ENCODE measurements around the gene AURKB. TPM values are rescaled to one million over a fixed set of nuclear protein-coding genes. Genes with fewer than 3 reads are reported as not detected.
"Not testable (repeated sequence)": the region's sequence is repeated elsewhere in the genome, so short reads cannot be mapped to it uniquely, and the experiment has no call there.

AURKB gene
- total RNA-seq, 2 donors from 2014 or later, result 1.4 to 1.5 TPM

DNA sequence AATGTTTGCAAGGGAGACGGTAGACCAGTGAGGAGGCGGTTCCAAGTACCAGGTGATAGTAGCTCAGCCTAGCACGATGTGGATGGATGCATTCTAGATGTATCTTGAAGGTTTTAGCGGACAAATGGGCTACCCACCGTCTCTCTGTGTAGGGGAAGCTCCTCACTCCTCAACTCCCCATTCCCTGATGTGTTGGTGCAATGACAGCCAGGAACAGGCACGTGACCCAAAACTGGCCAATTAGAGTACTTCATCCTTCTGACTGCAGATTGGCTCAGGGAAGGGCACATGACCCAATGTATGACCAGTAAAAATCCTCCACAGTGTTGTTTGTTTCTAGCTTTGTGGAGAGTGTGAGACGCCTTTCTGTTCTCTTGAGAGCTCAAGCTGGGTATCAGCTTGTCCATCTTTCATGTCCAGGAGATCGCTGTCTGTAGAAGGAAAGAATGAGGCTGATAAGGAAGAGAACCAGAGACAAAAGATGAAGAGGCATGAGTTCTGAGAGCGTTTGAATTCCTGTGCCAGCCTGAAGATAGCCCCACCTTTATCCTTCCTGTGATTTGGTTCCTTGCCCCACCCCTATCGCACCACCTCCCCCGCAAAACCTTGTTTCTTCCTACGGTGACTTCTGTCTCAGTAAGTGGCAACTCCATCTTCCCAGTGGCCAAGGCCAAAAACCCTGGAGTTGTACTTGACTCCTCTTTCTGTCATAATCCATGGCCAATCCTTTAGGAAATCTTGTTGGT, 18.1 kb downstream of the AURKB start:
- peak; percentile 40 to 60 for ATAC-seq
- intact Hi-C loops (cut with DNase I), result no loop called here
- peak; percentile 84 for DNase-seq

DNA sequence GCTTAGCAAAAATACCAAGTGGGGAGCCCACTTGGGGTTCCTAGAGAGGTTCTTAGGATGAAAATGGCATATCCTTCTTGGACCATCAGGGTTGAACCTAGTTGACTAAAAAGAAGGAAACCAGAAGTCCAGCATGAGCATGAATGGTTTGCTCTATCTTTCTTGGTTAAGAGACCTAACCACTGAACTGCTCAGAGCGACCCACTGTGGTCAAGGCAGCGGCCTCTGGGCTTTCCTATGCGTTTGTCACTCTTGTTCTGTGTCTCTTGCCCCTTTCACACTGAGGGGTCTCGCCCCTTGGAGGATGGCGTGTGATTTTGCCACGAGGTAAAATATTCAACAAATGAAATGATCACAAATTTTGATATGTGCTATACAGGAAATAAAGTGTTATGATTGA, 19.9 kb downstream of the AURKB start:
- intact Hi-C loops (cut with DNase I), result no loop called here
- ATAC-seq (no peak), DNase-seq (no peak)

DNA sequence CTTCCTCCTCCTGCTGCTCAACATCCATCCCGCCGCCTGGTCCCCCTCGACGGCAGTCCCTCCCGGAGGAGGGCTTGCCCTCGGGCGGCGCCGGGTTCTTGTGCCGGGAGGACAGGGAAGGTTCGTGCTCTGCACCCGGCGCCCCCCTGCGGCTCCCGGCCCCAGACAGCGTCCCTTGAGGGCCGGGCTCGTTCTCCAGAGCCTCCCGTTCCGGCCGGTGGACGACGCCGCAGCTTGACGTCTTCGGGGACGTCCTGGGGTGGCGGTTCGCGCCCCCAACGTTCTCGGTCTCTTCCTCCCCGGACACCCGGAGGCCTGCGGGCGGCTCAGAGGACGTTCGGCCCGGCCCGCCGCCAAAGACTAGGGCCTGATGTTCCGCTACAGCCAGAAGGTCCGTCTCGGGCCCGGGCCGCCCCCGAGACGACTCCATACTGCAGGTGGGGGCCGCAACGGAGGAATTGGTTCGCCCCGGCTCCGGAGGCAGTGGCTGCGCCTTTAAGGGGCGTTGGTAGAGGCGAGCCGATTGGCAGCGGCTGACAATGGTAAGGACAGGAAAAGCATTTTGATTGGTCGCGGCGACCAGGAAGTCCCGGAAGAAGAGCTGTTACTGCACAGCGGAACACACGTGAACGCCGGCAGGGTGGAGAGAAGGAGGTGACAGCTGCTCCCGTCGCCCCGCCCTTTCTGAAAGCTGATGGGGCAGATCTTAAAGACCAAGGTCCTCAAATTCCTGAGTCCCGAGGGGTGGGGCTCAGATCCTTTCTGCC, 20.5 kb downstream of the AURKB start, which contains the start of gene BORCS6:
BORCS6 (minus strand) TSS at position 470 of the 767 bp plus-strand sequence; CDS start at position 430, 40 bp downstream.
- DNase-seq, result peak; percentile 98
- intact Hi-C loops (cut with DNase I), result no loop called here
- ATAC-seq, result peak; percentile 70 to 71

DNA sequence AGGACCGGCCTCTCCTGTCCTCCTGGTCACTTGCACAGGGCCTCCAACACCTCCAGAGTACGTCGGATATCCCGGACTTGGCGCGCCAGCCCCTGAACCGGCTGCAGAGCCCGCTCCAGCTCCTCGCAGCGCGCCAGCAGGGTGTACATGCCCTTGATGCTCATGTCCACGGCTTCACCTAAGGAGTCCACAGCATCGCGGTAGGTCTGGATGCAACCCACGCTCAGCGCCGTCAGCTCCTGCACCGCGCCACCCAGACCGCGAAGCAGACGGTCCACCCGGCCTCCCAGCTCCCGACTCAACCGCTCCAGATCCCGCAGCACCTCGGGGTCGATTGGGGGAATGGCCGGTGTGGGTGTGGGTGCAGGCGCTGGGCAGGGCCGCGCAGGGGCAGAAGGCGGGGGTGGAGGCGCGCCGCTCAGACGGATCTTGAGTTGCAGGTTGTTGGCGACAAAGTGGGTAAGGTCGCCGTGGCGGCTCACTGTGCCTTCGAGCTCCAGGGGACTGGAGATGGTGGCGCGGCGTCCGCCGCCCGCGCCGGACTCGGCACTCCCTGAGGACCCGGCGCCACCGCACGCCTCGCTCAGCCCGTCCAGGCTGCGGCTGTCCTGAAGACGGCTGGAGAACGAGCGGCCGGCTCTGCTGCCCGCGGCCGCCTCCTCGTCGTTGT, 21.2 kb downstream of the AURKB start:
- ATAC-seq, result no peak
- DNase-seq, result peak; percentile 38
- intact Hi-C loops (cut with DNase I), result no loop called here

DNA sequence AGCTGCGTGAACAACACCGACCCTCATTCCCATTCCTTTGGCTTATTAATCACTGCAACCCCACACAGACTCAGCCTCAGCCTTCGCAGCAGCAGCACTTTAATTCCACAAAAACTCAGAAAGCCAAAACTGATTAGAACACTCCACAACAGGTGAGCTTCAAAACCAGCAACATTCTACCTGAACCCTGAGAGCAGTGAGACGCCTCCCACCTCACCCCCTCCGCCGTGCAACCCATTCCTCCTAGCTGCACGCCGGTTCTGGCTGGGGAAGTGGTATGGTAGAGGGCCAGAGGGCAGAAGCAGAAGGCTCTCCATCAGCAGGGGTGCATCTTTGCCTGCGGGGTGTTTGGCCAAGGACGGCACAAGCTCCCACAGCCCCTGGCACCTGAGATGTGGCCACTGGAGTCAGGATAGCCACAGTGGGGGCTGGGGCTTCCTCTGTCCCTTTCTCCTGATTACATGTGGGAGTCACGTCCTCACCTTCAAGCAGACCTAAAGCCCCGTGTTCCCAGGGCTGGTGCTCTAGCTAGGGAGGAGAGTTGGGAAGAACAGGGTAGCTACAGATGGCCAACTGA, 22.0 kb downstream of the AURKB start:
- no peak for DNase-seq
- ATAC-seq, result no peak
- intact Hi-C loops (cut with DNase I), result no loop called here

DNA sequence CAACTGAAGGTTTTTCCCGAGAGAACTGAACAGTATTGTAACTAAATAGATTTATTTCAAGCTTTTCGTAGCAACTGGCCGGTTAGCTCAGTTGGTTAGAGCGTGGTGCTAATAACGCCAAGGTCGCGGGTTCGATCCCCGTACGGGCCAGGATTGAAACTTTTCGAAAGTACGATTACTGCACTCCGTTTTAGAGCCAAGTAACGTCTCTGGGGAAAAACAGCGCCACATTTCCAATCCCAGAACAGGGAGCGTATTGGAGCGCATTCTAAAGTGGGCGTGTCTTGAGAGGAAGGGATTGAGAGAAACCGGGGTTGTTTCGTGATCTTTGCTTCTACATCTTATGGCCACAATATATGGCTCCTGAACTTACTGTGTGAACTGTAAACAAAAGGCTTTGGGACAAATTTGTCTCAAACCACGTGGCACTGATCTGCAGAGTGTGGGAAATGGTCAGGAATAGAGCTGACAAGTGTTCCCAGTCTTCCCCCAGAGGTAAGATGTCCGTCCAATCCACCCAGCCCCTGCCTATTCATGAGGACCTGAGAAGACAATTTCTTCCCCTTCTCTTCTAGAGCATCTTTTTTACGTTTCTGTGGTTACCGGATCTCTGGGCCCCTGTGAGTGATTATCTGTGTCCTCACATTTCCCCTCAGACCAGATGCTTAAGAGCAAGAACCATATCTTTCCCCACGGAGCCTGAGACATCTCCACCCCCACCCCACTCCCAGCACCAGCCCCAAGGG, 22.7 kb downstream of the AURKB start:
- peak; percentile 35 to 67 for ATAC-seq
- peak; percentile 89 for DNase-seq
- intact Hi-C loops (cut with DNase I), result loop anchor here (1.0 to 2.0 kb wide), 2 partner anchors 35 kb away; no protein-coding TSS in a partner anchor

DNA sequence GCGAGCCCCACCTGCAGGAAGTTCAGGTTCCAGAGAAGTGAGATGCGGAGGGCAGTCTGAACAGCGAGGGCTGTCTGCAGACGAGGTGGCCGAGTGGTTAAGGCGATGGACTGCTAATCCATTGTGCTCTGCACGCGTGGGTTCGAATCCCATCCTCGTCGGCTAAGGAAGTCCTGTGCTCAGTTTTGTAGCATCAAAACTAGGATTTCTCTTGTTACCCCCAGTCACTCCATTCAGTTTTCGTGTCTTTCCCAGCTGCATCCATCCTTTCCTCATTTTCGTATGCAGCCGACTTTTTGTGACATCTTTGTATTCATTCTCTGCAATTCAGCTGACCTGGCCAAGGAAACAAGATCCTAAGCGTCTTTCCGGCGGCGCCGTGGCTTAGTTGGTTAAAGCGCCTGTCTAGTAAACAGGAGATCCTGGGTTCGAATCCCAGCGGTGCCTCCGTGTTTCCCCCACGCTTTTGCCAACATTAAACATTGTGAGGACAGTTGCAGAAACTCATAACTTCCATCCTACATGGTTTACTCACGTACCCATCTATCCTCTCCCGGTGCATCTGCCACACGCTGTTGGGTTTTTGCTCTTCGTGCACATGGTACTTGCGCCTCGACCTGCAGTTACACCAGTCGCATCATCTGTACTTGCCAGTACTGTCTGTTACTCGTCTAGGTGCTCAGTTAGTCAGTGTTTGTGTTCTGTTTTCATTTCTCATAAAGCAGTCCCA, 23.4 kb downstream of the AURKB start:
- ATAC-seq (peak; percentile 69 to 72), DNase-seq (peak; percentile 91)
- intact Hi-C loops (cut with DNase I), result loop anchor here (1.0 to 2.0 kb wide), 3 partner anchors 35 to 68 kb away; no protein-coding TSS in a partner anchor

DNA sequence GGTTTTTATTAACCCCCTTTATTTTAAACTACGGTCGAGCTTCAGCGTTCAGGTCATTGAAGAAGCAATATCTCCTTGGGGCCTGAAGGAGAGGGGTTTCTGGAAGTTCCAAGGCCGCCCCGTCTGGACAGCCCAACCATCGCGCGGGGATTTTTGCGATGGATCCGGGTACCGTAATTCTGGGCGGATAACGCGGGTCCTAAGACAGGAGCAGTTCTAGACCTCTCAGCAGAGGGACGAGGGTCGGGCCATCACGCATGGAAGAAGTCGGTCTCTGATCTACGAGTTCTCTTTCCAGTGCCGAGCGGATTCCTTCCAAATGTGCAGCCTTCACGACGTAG, 24.0 kb downstream of the AURKB start:
- DNase-seq (no peak), ATAC-seq (no peak)
- intact Hi-C loops (cut with DNase I), result loop anchor here (1.0 to 2.0 kb wide), 2 partner anchors 36 to 67 kb away; no protein-coding TSS in a partner anchor

DNA sequence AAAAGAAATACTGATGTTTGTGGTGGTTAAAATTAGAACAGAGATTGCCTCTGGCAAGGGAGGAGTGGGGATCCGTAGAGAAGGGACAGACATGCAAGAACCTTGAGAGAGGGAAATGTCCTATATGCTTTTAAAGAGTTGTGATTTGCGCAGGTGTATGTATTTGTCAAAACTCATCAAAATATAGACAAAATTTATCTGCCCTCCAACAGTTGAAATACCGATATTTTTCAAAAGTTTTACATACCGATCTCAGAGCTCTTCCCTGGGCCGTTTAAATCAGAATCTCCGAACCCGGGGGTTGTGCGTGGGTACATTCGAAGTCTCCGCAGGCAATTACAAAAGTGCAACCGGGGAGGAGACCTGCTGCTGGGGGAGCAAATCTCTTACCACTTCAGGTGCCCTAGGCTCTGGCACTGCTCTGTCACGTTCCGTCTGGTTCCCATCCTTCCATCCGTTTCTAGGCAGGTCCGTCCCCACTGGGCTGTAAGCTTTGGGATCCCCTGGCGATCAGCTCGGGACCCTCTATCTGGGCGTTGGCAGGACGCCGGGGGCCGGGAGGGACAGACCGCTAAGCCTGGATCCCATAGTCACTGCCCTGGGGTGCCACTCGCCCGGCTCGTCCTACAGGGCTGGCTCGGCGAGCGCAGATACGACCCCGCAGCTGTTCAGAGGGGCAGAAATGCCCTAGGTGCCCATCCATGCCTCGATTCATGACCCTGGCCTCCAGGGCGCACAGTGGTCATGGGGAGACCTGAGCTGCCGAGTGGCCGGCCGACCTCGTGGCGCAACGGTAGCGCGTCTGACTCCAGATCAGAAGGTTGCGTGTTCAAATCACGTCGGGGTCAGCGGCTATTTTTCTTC, 24.6 kb downstream of the AURKB start:
- ATAC-seq, result peak; percentile 37 to 48
- DNase-seq, result peak; percentile 84
- intact Hi-C loops (cut with DNase I), result loop anchor here (1.0 to 2.0 kb wide), 2 partner anchors 37 to 67 kb away; no protein-coding TSS in a partner anchor

DNA sequence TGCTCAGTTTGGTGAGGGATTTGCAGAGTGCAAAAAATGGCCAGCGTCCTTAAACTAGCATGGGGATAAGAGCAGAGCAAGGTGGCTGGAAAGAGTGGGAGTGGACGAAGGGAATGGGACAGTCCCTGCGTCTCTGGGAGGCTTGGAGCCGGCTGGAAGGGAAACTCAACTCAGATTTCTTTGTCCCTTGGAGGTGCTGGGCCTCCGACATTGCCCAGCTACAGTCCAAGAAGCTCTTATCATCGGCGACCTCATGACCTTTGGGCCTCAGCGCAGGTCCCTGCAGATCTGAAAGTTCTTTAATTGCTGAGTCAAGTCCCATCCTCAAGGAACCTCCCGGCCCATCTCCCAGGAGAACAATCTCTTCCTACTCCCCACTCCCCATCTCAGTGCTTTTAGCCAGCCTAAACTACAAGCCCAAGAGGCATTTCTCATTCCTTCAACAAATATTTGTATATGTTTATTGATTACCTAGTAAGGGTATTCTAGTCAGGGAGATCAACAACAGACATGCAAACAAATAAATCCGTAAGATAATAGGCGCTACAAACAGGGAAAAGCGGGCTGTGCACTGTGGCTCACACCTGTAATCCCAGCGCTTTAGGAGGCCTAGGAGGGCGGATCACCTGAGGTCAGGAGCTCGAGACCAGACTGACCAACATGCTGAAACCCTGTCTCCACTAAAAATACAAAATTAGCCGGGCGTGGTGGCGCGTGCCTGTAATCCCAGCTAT, 33.2 kb downstream of the AURKB start:
- no peak for DNase-seq
- no peak for ATAC-seq
- intact Hi-C loops (cut with DNase I), result no loop called here

DNA sequence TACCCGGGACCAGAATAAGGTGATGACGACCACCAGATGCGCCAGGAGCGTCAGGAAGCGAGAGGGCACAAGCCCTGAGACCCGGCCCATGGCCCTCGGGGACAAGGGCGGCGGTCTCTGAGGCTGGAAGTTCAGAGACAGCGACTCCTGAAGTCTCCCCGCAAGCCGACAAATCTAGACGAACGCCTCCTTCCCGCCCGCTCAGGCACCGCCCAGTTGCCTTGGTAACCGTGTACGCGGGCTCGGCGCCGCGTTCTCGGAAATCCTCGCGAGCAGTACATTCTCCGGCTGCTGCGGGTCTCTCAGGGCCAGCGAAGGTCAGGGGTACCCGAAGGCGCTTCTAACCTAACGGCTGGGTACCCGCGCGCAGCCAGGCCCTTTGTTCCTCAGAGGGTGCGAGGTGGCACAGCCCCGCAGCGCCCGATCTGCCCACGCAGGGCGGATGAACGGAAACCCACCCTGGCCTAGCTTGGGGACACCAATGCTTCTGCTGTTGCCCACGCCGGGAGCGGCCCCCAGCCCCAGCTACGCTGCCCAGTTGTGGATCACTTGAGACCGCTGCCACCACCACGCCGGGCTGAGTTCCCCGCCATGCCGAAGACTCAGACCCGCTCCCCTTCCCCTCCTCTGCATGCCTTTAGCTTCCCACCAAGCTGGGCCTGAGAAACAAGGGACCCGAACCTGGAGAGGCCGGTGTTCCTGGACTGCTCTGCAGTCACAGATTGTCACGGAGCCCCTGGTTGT, 34.0 kb downstream of the AURKB start, which contains the start of gene TMEM107:
TMEM107 (minus strand) TSS at position 184 of the 744 bp plus-strand sequence; CDS start at position 90, 94 bp downstream.
- ATAC-seq (peak; percentile 83 to 88), DNase-seq (peak; percentile 91)
- intact Hi-C loops (cut with DNase I), result no loop called here

DNA sequence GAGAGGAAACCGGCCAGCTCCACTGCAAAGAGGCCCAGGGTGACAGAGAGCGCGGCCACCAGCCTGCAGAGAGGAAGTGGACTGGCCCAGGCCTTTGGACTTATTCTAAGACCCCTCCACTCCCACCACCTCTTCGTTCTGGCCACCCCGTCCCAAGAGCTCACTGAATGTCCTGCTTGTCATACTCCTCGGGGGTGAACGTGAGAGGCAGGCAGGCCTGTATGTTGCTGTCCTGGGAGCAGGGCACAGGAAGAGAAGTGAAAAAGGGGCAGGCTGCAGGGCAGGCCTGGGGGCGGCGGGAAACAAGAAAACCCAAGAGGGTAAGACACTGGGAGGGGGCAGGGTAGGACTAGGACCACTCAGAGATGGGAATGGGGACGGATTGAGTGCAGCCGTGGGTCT, 34.6 kb downstream of the AURKB start:
- ATAC-seq (peak; percentile 5 to 10), DNase-seq (no peak)
- intact Hi-C loops (cut with DNase I), result no loop called here

DNA sequence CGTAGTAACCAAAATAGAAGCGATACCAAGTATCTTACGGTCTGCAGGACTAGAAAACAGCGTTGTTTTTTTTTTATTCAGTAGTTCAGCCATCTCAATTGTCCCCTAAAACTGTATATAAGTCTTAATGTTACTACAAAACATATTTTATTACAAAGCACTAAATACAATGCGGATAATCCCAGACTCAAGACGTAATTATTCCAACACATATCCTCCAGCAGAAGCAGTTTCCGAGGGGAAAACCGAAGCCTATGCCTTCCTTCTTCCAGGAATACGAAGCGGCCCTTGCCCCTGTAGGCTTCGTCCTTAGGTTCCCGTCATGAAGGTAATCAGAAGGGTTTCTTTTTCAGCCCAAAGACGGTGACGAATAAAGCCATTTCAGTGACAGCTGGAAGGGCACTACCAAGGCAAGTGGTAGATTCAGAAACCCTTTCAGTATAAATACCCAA, 36.5 kb downstream of the AURKB start:
- DNase-seq, result no peak
- intact Hi-C loops (cut with DNase I), result no loop called here
- no peak for ATAC-seq

DNA sequence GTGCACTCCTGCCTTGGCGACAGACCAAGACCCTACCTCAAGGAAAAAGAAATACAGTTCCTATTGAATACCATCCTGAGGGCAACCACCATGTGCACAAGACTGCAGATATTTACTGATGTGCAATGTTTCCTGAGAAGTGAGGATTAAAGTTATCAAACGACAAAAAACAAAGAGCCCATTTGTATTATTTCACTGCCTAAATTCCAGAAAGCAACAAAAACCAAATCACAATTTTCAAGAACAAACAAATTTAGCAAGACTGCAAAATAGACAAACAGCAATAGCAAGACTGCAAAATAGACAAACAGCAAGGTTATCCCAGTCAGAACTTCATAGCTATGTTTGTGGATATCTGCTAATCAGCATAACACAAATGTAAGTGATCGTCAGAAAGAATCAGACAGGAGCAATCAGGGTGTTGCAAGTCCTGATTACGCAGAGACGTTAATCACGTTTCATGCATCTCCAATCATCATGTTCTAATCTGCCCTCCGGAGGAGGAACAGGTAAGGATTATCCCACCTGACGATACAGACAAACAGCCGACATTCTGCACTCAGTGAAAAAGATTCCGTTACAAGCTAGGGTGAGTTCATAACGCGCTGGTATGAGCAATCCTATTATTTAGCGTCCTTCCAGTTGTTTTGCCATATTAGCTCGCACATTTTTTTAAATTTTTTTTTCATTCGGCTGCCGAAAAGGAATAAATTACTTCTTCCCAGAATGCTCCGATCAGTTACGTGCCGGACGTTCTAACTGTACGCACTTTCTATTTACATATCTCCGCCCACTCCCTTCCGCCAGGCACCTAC, 37.1 kb downstream of the AURKB start:
- ATAC-seq, result peak; percentile 84 to 91
- intact Hi-C loops (cut with DNase I), result no loop called here

DNA sequence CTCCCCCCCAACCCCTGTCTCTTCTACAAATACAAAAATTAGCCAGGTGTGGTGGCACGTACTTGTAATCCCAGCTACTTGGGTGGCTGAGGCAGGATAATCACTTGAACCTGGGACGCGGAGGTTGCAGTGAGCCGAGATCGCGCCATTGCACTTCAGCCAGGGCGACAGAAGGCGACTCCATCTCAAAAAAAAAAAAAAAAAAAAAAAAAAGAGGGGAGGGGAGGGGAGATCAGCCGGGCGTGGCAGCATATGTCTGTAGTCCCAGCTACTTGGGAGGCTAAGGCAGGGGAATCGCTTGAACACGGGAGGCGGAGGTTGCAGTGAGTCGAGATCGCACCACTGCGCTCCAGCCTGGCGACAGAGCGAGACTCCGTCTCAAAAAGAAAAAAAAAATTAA, 40.2 kb downstream of the AURKB start:
- intact Hi-C loops (cut with DNase I); ATAC-seq; DNase-seq: not testable (repeated sequence)

More for the DNA sequence above, 37.1 kb downstream of the AURKB start:
- DNase-seq, result peak; percentile 78

All from left cardiac atrium (tissue), 4 donors.